Measurements from ENCODE around the gene EPB41L2. TPM values are rescaled to one million over a fixed set of nuclear protein-coding genes. Genes with fewer than 3 reads are reported as not detected.

Gene EPB41L2
- total RNA-seq, 1 donor from 2014 or later = 3.2 TPM

DNA sequence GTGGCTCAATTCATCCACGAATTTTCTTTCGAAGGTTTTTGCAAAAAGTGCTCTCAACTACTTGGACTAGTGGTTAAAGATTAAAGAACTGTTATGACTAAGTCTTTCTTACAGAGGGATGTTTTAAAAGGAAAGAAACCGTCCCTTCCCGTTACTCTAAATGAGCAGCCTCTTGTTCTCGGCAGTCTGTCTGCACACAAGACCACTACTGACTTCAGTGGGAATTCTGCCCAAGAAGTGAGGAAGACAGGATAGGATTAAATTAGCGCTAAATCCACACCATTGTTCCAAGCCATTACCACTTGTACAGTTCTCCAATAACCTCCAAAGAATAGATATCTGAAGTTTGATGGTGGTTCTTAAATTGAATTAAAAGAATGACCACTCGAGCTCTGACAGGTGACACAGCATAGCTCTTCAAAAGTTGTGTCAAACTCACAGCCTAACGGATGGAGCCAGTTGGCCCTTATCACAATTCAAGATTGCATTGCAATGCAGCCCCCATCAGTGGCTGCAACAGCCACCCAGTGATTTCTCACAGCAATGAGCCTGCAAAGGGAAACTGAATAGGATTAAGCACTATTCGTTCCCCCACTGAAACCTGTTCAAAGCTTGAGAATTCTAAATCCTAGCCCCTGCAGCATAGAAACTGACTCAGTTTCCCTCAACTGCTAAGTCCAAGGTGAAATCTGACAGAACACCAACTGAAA is 1.8 kb downstream of the EPB41L2 start:
- TF ChIP-seq, protein P1, sequence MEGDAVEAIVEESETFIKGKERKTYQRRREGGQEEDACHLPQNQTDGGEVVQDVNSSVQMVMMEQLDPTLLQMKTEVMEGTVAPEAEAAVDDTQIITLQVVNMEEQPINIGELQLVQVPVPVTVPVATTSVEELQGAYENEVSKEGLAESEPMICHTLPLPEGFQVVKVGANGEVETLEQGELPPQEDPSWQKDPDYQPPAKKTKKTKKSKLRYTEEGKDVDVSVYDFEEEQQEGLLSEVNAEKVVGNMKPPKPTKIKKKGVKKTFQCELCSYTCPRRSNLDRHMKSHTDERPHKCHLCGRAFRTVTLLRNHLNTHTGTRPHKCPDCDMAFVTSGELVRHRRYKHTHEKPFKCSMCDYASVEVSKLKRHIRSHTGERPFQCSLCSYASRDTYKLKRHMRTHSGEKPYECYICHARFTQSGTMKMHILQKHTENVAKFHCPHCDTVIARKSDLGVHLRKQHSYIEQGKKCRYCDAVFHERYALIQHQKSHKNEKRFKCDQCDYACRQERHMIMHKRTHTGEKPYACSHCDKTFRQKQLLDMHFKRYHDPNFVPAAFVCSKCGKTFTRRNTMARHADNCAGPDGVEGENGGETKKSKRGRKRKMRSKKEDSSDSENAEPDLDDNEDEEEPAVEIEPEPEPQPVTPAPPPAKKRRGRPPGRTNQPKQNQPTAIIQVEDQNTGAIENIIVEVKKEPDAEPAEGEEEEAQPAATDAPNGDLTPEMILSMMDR (IDR thresholded peaks at IDR 0.05; ENCODE audit: insufficient read depth, low read length, severe bottlenecking) = no peak
- DNase-seq (ENCODE audit: low read depth) (no peak), FAIRE-seq (no peak)
- Histone ChIP-seq H3K4me3 (ENCODE audit: low read depth, low read length) (no peak overlapping the region), H3K27me3 (ENCODE audit: control insufficient read depth, insufficient read depth, low read length) (no peaks in the 10 kb centered on the region), H3K36me3 (ENCODE audit: control insufficient read depth, insufficient read depth, low read length) (no peaks in the 10 kb centered on the region)

DNA sequence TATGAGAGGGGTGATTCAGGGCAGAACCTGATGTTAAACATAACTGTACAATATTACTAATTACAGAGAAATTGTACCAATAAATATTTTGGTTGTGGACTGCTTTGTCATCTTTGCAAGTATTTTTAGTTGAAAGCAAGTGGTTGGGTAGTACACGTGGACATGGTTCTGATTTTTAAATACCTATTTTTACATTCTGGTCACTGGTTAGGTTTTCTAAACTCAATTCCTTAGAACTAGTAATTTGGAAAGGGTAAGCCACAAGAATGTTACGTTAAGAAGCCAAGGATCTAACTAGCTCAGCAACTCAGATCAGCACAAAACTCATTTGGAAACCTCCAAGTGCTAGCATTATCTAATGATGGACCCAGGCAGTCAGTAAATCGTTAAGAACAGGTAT is 2.7 kb downstream of the EPB41L2 start:
- no peaks in the 10 kb centered on the region for H3K36me3 ChIP-seq (ENCODE audit: control insufficient read depth, insufficient read depth, low read length)
- TF ChIP-seq, protein P1 (IDR thresholded peaks at IDR 0.05; ENCODE audit: insufficient read depth, low read length, severe bottlenecking) = no peak
- FAIRE-seq (no peak), DNase-seq (ENCODE audit: low read depth) (no peak)
- no peaks in the 10 kb centered on the region for H3K27me3 ChIP-seq (ENCODE audit: control insufficient read depth, insufficient read depth, low read length)
- no peak overlapping the region for H3K4me3 ChIP-seq (ENCODE audit: low read depth, low read length)

DNA sequence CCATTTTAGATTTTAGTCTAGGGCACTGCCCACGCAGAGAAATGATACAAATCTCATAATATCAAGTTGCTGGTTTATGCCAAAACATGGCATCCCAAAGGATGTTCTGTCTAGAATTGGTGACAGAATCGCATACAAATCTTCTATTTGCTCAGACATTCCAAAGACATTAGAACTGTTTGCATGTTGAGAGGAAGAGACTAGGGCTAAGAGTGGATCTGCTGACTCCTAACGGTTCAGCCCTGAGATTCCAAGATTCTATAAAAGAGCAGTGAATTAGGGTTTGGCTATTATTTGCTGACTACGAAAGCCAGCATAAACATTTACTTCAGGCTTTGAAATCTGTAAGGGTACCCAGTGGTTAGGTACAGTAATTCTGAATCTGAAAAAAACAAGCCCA is 3.6 kb downstream of the EPB41L2 start:
- Histone ChIP-seq H3K36me3 (ENCODE audit: control insufficient read depth, insufficient read depth, low read length) (no peaks in the 10 kb centered on the region), H3K4me3 (ENCODE audit: low read depth, low read length) (no peak overlapping the region), H3K27me3 (ENCODE audit: control insufficient read depth, insufficient read depth, low read length) (no peaks in the 10 kb centered on the region)
- FAIRE-seq (no peak), DNase-seq (ENCODE audit: low read depth) (peak; percentile 27)
- TF ChIP-seq, protein P1 (IDR thresholded peaks at IDR 0.05; ENCODE audit: insufficient read depth, low read length, severe bottlenecking) = no peak

DNA sequence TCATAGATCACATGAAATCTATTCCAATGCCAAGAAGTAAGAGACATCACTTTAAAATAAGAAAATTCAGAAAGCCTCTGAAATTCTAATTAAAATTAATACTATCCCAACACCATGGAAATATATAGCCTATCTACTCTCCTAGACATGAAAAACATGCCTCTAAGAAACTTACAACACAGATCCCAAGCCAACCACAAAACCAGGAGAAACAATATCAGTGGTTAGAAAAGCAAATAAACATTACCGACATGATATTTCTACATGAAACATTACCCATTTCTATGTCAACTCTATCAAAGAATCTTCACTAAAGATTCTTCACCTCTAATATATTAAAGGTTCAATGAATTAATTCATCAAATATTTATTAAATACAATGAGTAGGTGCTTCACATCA is 4.8 kb downstream of the EPB41L2 start:
- H3K36me3 ChIP-seq (ENCODE audit: control insufficient read depth, insufficient read depth, low read length) = no peaks in the 10 kb centered on the region
- DNase-seq (ENCODE audit: low read depth) (no peak), FAIRE-seq (no peak)
- no peaks in the 10 kb centered on the region for H3K27me3 ChIP-seq (ENCODE audit: control insufficient read depth, insufficient read depth, low read length)
- TF ChIP-seq, protein P1 (IDR thresholded peaks at IDR 0.05; ENCODE audit: insufficient read depth, low read length, severe bottlenecking) = no peak
- no peak overlapping the region for H3K4me3 ChIP-seq (ENCODE audit: low read depth, low read length)

DNA sequence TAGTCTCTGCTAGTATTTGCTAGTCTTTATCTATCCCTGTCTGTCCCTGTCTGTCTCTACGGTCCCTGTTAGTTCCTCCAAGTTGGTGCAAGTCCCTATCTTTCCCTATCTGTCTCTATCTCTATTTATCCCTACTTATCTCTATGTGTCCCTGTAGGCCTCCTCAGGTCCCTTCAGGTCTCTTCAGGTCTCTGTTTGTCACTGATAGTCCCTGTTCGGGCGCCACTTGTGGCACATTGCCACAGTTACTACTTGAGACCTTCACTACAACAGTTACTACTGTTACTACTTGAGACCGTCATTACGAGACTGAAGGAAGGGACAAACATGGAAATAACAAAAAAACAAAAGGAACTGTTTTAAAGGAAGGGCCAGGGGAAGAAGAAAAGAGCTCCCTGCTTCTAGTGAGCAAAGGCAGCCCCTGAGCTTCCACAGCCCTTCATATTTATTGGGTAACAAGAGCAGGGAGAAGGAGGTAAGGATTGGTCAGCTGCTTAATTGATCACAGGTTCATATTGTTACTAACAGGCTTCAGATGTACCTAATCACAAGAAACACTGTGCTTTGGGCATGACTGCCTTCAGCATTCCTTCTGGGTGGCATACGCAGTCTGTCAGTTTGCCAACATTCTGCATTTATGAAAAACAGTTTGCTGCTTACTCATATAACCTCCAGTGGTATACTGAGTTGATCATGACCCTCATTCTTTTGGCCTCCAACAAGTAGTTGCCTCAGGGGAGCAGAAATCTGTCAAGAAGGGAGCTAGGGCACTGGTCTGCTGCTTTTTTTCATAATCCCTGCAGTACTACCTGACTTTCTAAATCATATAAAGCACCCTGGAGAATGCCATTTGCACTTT is 8.4 kb downstream of the EPB41L2 start:
- FAIRE-seq = no peak
- TF ChIP-seq, protein P1 (IDR thresholded peaks at IDR 0.05; ENCODE audit: insufficient read depth, low read length, severe bottlenecking) = no peak

More for the DNA sequence above, 8.4 kb downstream of the EPB41L2 start:
- no peaks in the 10 kb centered on the region for H3K27me3 ChIP-seq (ENCODE audit: control insufficient read depth, insufficient read depth, low read length)
- DNase-seq (ENCODE audit: low read depth) = peak; percentile 44
- no peaks in the 10 kb centered on the region for H3K36me3 ChIP-seq (ENCODE audit: control insufficient read depth, insufficient read depth, low read length)
- no peak overlapping the region for H3K4me3 ChIP-seq (ENCODE audit: low read depth, low read length)

Measured in bronchial epithelial cell (primary cell).